GM12801 (cell line): ENCODE measurements around the gene RIPK3.

ENCODE experiments used
- TF ChIP-seq, protein P1 (sequence below): IDR thresholded peaks from one replicate; pipeline ENCODE4 v1.5.1; 2011; ENCODE audit warnings: control low read depth; ENCODE audit not compliant: insufficient read length; ENCODE audit errors: extremely low read depth

The RIPK3 gene

GRCh38 chr14:24339284-24340151 is at the start of gene RIPK3:
Gene RIPK3 (minus strand): TSS chr14:24339991. CDS start chr14:24339826, 165 bp downstream.
- TF ChIP-seq, protein P1, sequence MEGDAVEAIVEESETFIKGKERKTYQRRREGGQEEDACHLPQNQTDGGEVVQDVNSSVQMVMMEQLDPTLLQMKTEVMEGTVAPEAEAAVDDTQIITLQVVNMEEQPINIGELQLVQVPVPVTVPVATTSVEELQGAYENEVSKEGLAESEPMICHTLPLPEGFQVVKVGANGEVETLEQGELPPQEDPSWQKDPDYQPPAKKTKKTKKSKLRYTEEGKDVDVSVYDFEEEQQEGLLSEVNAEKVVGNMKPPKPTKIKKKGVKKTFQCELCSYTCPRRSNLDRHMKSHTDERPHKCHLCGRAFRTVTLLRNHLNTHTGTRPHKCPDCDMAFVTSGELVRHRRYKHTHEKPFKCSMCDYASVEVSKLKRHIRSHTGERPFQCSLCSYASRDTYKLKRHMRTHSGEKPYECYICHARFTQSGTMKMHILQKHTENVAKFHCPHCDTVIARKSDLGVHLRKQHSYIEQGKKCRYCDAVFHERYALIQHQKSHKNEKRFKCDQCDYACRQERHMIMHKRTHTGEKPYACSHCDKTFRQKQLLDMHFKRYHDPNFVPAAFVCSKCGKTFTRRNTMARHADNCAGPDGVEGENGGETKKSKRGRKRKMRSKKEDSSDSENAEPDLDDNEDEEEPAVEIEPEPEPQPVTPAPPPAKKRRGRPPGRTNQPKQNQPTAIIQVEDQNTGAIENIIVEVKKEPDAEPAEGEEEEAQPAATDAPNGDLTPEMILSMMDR, result no peak

- TF ChIP-seq, protein P1, result no peak
These were observed 49.5 kb upstream of the RIPK3 start for GRCh38 chr14:24389226-24389848.

- TF ChIP-seq, protein P1, result no peak
These were observed 48.8 kb upstream of the RIPK3 start for GRCh38 chr14:24388474-24389179.

DNA sequence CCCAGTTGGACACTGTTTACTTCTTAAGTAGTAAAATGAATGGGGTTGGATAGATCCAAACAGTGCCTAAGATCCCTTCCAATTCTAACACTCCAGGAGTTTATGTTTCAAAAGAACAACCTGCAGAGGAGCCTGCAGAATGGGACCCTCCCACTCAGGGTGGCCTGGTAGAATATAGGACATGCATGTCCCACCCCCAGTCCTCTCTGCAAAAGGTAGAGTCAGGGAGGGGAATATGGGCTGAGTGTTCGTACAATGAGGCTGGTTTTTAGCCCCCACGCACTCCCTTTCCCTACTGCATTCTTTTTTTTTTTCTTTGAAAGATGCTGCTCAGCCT is 47.2 kb upstream of the RIPK3 start:
- TF ChIP-seq, protein P1, result no peak

- TF ChIP-seq, protein P1, result no peak
These were observed 45.7 kb upstream of the RIPK3 start for GRCh38 chr14:24385524-24385923.

GRCh38 chr14:24384169-24384568 is 44.4 kb upstream of the RIPK3 start:
- TF ChIP-seq, protein P1, result no peak

- TF ChIP-seq, protein P1, result no peak
These were observed 42.2 kb upstream of the RIPK3 start for GRCh38 chr14:24382064-24382371.
